Measurements from ENCODE around the gene ACE2.

ACE2 gene

GRCh38 chrX:15525664-15526416, 74.9 kb downstream of the ACE2 start:
- no peak overlapping the region for H3K27ac ChIP-seq
- TF ChIP-seq CTCF (conservative IDR thresholded peaks at IDR 0.05), result no peak
- no peak for TF ChIP-seq ZFX (IDR thresholded peaks at IDR 0.05)

GRCh38 chrX:15524417-15524816, 76.3 kb downstream of the ACE2 start:
- no peak overlapping the region for H3K27ac ChIP-seq
- TF ChIP-seq CTCF (conservative IDR thresholded peaks at IDR 0.05) (no peak), ZFX (IDR thresholded peaks at IDR 0.05) (no peak)

- TF ChIP-seq CTCF (conservative IDR thresholded peaks at IDR 0.05), result no peak
- no peak overlapping the region for H3K27ac ChIP-seq
Observed at GRCh38 chrX:15523088-15523487, 77.7 kb downstream of the ACE2 start.

GRCh38 chrX:15522464-15522863, 78.3 kb downstream of the ACE2 start:
- H3K27ac ChIP-seq, result no peak overlapping the region
- TF ChIP-seq ZFX (IDR thresholded peaks at IDR 0.05) (no peak), CTCF (conservative IDR thresholded peaks at IDR 0.05) (no peak)

GRCh38 chrX:15515931-15516330, 84.8 kb downstream of the ACE2 start:
- TF ChIP-seq ZFX (IDR thresholded peaks at IDR 0.05), result no peak
- no peak for TF ChIP-seq CTCF (conservative IDR thresholded peaks at IDR 0.05)
- no peak overlapping the region for H3K27ac ChIP-seq

GRCh38 chrX:15514279-15514678, 86.5 kb downstream of the ACE2 start:
- H3K27ac ChIP-seq, result no peak overlapping the region
- no peak for TF ChIP-seq ZFX (IDR thresholded peaks at IDR 0.05)
- TF ChIP-seq CTCF (conservative IDR thresholded peaks at IDR 0.05), result no peak

GRCh38 chrX:15512401-15512965, 88.3 kb downstream of the ACE2 start:
- no peak overlapping the region for H3K27ac ChIP-seq
- TF ChIP-seq ZFX (IDR thresholded peaks at IDR 0.05) (no peak), CTCF (conservative IDR thresholded peaks at IDR 0.05) (no peak)
